OCI-M2 (cell line): ENCODE results near the gene C9orf50.

Source experiments
- DNase-seq: peaks from one replicate; lab custom pipeline; 2025; ENCODE audit not compliant: unreplicated experiment; lab: John Stamatoyannopoulos, UW

C9orf50 gene

GRCh38 chr9:129571298-129572051, 49.4 kb downstream of the C9orf50 start:
- no peak for DNase-seq

- no peak for DNase-seq
Observed at GRCh38 chr9:129570450-129571297, 50.2 kb downstream of the C9orf50 start.

GRCh38 chr9:129569502-129570449, 51.1 kb downstream of the C9orf50 start:
- DNase-seq = no peak

- DNase-seq = no peak
Observed at GRCh38 chr9:129568560-129569501, 52.1 kb downstream of the C9orf50 start.

- DNase-seq = no peak
Observed at GRCh38 chr9:129567842-129568559, 52.9 kb downstream of the C9orf50 start.

- no peak for DNase-seq
Observed at GRCh38 chr9:129567329-129567728, 53.6 kb downstream of the C9orf50 start.

GRCh38 chr9:129566563-129567266, 54.2 kb downstream of the C9orf50 start:
- DNase-seq = no peak

- DNase-seq = no peak
Observed at GRCh38 chr9:129562917-129563316, 58.0 kb downstream of the C9orf50 start.

- DNase-seq = no peak
Observed at GRCh38 chr9:129562514-129562913, 58.4 kb downstream of the C9orf50 start.
